Upper lobe of right lung (tissue), 1 donor: ENCODE results near the gene RAB26. TPM values are rescaled to one million over a fixed set of nuclear protein-coding genes. Genes with fewer than 3 reads are reported as not detected.

Experiments
- ATAC-seq: fragments of 200-7000 bp; cut with Tn5 transposase; one replicate; pipeline ENCODE4 v1.9.1; 2020; ENCODE audit warnings: mild to moderate bottlenecking, moderate library complexity
- DNase-seq: peaks from one replicate; pipeline ENCODE4 v3.0.0-alpha.2; 2020
- H3K27ac ChIP-seq: fragments of 200-600 bp; one replicate; pipeline ENCODE4 v1.8.0; 2022
- H3K27me3 ChIP-seq: fragments of 200-600 bp; one replicate; pipeline ENCODE4 v1.8.0; 2022; ENCODE audit warnings: mild to moderate bottlenecking
- H3K36me3 ChIP-seq: fragments of 200-600 bp; one replicate; pipeline ENCODE4 v1.8.0; 2022
- H3K4me1 ChIP-seq: fragments of 200-600 bp; one replicate; pipeline ENCODE4 v1.8.0; 2022
- H3K4me3 ChIP-seq: fragments of 200-600 bp; one replicate; pipeline ENCODE4 v1.8.0; 2022; ENCODE audit warnings: mild to moderate bottlenecking
- H3K9me3 ChIP-seq: fragments of 200-600 bp; one replicate; pipeline ENCODE4 v1.8.0; 2022
- intact Hi-C: fragments of 100-400 bp; cut with DNase I; formaldehyde crosslinking; loops from one replicate; pipeline ENCODE4 v1.11.0; 2022
- total RNA-seq: library from RNA; stranded (reverse); fragmentation: NEBNext Ultra II Directional; extraction: Animal tissue kit (Norgen Biotek cat#: 25700); gene quantifications from one replicate; pipeline ENCODE4 v1.2.1, GENCODE V29; 2021
- TF ChIP-seq, protein P1 (sequence below): fragments of 200-600 bp; IDR thresholded peaks from one replicate; pipeline ENCODE4 v1.8.0; 2022; ENCODE audit warnings: antibody characterized with exemption
- donor health status: DM: no; HTN: yes; CAD: no; lungs with severe emphysema.

Gene RAB26
- total RNA-seq, 1 donor from 2014 or later: 0.67 TPM

DNA sequence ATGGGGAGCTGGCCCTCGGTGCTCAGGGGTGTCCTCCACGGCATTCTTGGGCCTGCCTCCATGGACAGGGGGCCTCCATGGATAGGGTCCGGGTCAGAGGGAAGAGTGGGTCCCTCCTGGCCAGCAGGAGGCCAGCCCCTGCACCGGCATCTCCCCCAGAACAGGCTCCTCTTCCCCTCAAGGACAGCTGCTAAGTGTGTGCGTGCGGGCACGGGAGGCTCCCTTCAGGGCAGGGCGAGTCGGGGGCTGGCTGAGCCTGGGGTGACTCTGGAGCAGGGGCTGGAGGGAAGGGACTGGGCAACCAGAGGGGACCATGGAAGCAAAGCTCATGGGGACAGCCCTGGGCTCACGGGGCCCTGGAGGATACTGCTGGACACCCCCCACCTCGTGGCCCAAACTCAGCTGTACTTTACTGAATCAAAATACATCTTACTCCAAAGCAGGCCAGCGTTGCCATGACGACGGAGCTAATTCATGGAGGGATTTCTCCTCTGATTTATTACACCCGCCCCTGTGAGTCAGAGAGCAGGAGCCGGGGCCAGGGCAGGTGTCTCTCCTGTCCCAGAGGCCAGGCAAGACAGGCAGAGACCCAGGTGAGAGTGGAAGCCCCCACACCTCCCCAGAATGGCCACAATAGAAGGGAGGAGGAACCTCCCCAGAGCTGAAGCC lies 45.9 kb downstream of the RAB26 start:
- no peaks in the 10 kb centered on the region for H3K9me3 ChIP-seq
- TF ChIP-seq, protein P1, sequence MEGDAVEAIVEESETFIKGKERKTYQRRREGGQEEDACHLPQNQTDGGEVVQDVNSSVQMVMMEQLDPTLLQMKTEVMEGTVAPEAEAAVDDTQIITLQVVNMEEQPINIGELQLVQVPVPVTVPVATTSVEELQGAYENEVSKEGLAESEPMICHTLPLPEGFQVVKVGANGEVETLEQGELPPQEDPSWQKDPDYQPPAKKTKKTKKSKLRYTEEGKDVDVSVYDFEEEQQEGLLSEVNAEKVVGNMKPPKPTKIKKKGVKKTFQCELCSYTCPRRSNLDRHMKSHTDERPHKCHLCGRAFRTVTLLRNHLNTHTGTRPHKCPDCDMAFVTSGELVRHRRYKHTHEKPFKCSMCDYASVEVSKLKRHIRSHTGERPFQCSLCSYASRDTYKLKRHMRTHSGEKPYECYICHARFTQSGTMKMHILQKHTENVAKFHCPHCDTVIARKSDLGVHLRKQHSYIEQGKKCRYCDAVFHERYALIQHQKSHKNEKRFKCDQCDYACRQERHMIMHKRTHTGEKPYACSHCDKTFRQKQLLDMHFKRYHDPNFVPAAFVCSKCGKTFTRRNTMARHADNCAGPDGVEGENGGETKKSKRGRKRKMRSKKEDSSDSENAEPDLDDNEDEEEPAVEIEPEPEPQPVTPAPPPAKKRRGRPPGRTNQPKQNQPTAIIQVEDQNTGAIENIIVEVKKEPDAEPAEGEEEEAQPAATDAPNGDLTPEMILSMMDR: no peak
- ATAC-seq: no peak
- DNase-seq: no peak
- no peak overlapping the region for H3K4me3 ChIP-seq
- H3K27ac ChIP-seq: no peak overlapping the region
- H3K27me3 ChIP-seq: peaks cover 39% of the 10 kb centered on the region
- peaks cover 11% of the 10 kb centered on the region for H3K4me1 ChIP-seq
- intact Hi-C loops: no loop called here
- no peaks in the 10 kb centered on the region for H3K36me3 ChIP-seq

DNA sequence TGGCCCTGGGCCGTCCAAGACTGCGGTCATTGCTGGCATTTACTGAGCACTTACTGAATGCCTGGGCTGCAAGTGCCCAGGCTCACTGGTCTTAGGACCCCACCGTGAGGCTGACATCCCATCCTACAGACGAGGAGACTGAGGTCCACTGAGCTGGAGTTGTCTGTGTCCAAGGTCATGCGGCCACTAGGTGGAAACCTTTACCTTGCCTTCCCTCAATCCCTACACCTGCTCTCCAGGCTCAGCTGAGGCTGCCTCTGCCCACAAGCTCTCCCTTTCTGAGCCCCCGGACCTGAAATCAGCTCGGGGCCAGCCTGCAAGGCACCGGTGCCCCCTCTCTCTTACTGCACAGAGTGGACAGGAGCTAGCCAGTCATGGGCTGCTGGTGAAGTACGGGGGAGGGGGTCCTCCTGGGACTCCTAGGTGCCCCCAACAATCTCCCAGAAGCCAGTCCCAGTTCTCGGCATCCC lies 46.5 kb downstream of the RAB26 start:
- Histone ChIP-seq H3K27ac (no peak overlapping the region), H3K9me3 (no peaks in the 10 kb centered on the region), H3K4me3 (no peak overlapping the region), H3K27me3 (peaks cover 39% of the 10 kb centered on the region), H3K4me1 (peaks cover 11% of the 10 kb centered on the region), H3K36me3 (no peaks in the 10 kb centered on the region)
- intact Hi-C loops: no loop called here
- no peak for DNase-seq
- peak; percentile 78 for ATAC-seq
- TF ChIP-seq, protein P1: peak; percentile 43

DNA sequence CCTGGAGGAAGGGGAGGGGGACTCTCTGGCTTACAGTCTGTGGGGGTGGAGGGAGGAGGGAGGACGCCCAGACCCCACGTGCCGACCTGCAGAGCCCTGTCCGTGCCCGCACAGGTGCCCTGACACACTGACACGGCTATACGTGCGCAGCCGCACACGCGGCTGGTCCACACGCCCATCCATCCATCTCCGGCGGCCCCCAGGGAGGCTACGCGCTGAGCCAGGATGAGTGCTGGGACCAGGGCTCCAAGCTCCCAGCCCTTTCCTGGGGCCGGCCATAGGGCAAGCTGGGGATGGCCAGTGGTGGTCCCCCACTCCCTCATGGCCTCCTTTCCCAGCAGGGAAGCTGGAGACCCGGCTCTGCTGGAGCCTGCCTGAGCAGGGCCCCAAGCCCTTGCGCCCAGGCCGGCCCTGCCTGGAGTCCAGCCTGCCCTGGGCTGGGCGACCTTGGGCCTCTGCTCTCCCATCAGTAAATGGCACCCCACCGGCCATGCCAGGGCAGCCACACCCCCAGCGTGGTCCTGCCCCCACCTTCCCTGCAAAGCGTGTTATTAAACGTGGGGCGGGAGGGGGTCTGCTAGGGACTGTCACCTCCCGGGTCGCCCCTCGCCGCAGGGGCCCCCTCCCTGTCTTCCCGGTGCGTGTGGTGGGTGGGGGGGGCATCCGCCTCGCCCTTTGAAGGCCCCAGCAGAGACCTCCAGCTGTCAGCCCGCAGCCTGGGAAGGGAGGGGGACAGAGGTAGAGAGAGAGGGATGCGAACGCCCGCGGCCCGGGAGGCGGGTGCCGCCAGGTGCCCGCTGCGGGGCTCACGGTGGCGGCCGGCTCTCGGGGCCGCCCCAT lies 47.1 kb downstream of the RAB26 start:
- Histone ChIP-seq H3K9me3 (no peaks in the 10 kb centered on the region), H3K27ac (no peak overlapping the region), H3K4me3 (peak overlapping the region; percentile 23), H3K4me1 (peaks cover 11% of the 10 kb centered on the region), H3K27me3 (peaks cover 39% of the 10 kb centered on the region), H3K36me3 (no peaks in the 10 kb centered on the region)
- intact Hi-C loops: no loop called here
- ATAC-seq: peak; percentile 1
- TF ChIP-seq, protein P1: no peak
- DNase-seq: no peak

DNA sequence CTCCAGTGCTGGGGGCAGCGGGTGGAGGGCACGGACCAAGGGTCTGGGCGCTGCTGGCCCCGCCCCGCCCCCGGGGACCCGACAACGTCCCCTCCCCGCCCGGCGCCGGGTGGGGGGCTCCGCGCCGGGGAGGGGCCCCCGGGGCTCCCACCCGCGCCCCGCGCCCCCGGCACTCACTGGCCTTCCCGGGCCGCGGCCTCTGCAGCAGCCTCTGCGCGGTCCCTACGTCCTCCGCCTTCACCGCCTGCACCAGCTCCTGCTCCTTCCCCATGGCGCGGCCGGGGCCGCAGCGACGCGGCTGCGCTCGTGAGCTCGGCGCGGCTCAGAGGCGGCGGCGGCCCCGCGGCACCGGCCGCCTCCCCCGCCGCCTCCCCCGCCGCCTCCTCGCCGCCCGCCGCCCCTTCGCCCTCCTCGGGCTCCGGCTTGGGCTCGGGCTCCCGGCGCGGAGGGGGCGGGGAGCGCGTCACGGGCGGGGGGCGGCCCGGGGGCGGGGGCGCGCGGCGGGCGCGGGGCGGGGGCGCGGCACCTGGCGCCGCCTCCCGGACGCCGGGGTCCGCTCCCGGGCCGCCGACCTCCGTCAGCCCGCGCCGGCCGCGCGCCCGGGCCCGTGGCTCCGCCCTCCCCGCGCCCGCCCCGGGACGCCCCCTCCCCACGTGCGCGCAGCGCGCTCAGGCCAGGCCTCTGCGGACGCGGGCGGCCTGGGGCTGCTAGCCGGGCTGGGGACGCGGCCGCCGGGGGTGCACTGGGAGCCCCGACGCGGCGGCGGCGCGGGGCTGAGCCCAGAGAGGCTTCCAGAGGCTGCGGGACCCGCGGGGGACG lies 47.9 kb downstream of the RAB26 start, which contains the start of gene CASKIN1:
Gene CASKIN1 (minus strand): TSS at position 444 of the 819 bp plus-strand sequence. CDS start 173 bp downstream, at position 271.
- Histone ChIP-seq H3K36me3 (no peaks in the 10 kb centered on the region), H3K4me3 (peak within 1 kb of the TSS; percentile 23), H3K9me3 (no peaks in the 10 kb centered on the region), H3K27me3 (peaks cover 39% of the 10 kb centered on the region), H3K4me1 (peaks cover 11% of the 10 kb centered on the region), H3K27ac (no peak within 1 kb of the TSS)
- TF ChIP-seq, protein P1: no peak
- peak; percentile 35 for ATAC-seq
- DNase-seq: no peak
- intact Hi-C loops: no loop called here

DNA sequence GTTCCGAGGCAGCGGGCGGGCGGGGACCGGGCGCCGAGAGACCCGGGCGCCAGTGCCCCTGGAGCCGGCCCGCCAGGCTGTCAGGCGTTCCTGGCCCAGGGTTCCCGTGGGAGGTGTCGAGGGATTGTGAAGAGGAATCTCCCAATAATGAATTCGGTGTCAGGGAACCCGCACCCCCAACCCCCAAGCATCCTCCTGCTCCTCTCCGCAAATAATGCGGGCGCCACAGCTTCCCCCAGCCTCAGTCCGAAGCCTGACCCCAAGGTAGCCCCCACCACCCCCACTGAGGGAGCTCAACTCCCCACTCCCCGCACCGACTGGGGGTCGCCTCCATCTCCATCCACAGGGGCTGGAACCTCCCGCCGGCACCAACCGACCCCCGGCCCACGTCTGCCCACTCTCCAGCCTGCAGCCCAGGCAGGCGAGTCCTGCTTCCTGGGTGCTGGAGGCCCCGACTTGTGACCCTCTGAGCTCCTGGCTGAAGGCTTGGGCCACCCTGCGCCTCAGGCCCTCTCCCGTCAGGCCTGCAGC lies 48.6 kb downstream of the RAB26 start:
- no peak for ATAC-seq
- Histone ChIP-seq H3K4me3 (no peak overlapping the region), H3K4me1 (peaks cover 11% of the 10 kb centered on the region), H3K27ac (no peak overlapping the region), H3K9me3 (no peaks in the 10 kb centered on the region), H3K27me3 (peaks cover 39% of the 10 kb centered on the region), H3K36me3 (no peaks in the 10 kb centered on the region)
- no peak for DNase-seq
- intact Hi-C loops: no loop called here
- TF ChIP-seq, protein P1: no peak
